ENCODE measurements around the gene TNFAIP6. TPM values are rescaled to one million over a fixed set of nuclear protein-coding genes. Genes with fewer than 3 reads are reported as not detected.

Gene TNFAIP6
- total and polyA plus RNA-seq, 10 of the 15 experiments (the other 5 are each of a cell fraction or from before 2014, with no cell fraction given), result 0.68 to 5.7 (median 1.3) TPM

GRCh38 chr2:151422917-151423439 lies 65.6 kb downstream of the TNFAIP6 start (continued):
- no peak for TF ChIP-seq BCL3 (IDR thresholded peaks at IDR 0.05; ENCODE audit: borderline replicate concordance, insufficient read depth, low read depth, low read length, poor library complexity, severe bottlenecking)
- TF ChIP-seq BHLHE40 (IDR thresholded peaks at IDR 0.05; ENCODE audit: borderline replicate concordance in 1 of 2, low read depth in 2 of 2, low read length in 1 of 2), result peak; percentile 20 to 47; a peak in 1 of 4 replicates
- TF ChIP-seq, protein P1, sequence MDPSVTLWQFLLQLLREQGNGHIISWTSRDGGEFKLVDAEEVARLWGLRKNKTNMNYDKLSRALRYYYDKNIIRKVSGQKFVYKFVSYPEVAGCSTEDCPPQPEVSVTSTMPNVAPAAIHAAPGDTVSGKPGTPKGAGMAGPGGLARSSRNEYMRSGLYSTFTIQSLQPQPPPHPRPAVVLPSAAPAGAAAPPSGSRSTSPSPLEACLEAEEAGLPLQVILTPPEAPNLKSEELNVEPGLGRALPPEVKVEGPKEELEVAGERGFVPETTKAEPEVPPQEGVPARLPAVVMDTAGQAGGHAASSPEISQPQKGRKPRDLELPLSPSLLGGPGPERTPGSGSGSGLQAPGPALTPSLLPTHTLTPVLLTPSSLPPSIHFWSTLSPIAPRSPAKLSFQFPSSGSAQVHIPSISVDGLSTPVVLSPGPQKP (IDR thresholded peaks at IDR 0.05; ENCODE audit: low read depth, low read length), result no peak
- TF ChIP-seq BRCA1 (IDR thresholded peaks at IDR 0.05; ENCODE audit: low read depth, low read length), result no peak
- TF ChIP-seq MTA2 (IDR thresholded peaks at IDR 0.05; ENCODE audit: low read depth), result peak; percentile 93
- TF ChIP-seq TCF12 (IDR thresholded peaks at IDR 0.05; ENCODE audit: low read depth, low read length), result no peak
- TF ChIP-seq, protein P2, sequence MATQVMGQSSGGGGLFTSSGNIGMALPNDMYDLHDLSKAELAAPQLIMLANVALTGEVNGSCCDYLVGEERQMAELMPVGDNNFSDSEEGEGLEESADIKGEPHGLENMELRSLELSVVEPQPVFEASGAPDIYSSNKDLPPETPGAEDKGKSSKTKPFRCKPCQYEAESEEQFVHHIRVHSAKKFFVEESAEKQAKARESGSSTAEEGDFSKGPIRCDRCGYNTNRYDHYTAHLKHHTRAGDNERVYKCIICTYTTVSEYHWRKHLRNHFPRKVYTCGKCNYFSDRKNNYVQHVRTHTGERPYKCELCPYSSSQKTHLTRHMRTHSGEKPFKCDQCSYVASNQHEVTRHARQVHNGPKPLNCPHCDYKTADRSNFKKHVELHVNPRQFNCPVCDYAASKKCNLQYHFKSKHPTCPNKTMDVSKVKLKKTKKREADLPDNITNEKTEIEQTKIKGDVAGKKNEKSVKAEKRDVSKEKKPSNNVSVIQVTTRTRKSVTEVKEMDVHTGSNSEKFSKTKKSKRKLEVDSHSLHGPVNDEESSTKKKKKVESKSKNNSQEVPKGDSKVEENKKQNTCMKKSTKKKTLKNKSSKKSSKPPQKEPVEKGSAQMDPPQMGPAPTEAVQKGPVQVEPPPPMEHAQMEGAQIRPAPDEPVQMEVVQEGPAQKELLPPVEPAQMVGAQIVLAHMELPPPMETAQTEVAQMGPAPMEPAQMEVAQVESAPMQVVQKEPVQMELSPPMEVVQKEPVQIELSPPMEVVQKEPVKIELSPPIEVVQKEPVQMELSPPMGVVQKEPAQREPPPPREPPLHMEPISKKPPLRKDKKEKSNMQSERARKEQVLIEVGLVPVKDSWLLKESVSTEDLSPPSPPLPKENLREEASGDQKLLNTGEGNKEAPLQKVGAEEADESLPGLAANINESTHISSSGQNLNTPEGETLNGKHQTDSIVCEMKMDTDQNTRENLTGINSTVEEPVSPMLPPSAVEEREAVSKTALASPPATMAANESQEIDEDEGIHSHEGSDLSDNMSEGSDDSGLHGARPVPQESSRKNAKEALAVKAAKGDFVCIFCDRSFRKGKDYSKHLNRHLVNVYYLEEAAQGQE (IDR thresholded peaks at IDR 0.05; ENCODE audit: low read depth, low read length), result no peak
- peak; percentile 31 for TF ChIP-seq MEF2B (IDR thresholded peaks at IDR 0.05; ENCODE audit: partially characterized antibody, poor library complexity, severe bottlenecking)
- TF ChIP-seq NR2F1 (conservative IDR thresholded peaks at IDR 0.05), result peak; percentile 85
- TF ChIP-seq ZNF687 (IDR thresholded peaks at IDR 0.05), result 0 out of 2 replicates have a peak, but pooled peaks have one; percentile 53
- 0 out of 2 replicates have a peak, but pooled peaks have one; percentile 45 for TF ChIP-seq DPF2 (IDR thresholded peaks at IDR 0.05)
- no peak for TF ChIP-seq ZZZ3 (IDR thresholded peaks at IDR 0.05; ENCODE audit: control insufficient read depth, insufficient read length, low read depth)
- no peak for TF ChIP-seq PAX8 (IDR thresholded peaks at IDR 0.05)
- TF ChIP-seq, protein P3, sequence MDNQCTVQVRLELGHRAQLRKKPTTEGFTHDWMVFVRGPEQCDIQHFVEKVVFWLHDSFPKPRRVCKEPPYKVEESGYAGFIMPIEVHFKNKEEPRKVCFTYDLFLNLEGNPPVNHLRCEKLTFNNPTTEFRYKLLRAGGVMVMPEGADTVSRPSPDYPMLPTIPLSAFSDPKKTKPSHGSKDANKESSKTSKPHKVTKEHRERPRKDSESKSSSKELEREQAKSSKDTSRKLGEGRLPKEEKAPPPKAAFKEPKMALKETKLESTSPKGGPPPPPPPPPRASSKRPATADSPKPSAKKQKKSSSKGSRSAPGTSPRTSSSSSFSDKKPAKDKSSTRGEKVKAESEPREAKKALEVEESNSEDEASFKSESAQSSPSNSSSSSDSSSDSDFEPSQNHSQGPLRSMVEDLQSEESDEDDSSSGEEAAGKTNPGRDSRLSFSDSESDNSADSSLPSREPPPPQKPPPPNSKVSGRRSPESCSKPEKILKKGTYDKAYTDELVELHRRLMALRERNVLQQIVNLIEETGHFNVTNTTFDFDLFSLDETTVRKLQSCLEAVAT (IDR thresholded peaks at IDR 0.05), result no peak
- no peak for TF ChIP-seq MYC (IDR thresholded peaks at IDR 0.05; ENCODE audit: insufficient read depth, insufficient read length, insufficient replicate concordance, low read length, severe bottlenecking)
- TF ChIP-seq IKZF2 (IDR thresholded peaks at IDR 0.05), result peak in 1 of 2 experiments; percentile 20; a peak in 1 of 4 replicates

Data from GM12878 (cell line).